Activated CD8-positive, alpha-beta memory T cell treated with anti-CD3 and anti-CD28 coated beads for 24 hours (primary cell): ENCODE results near the gene SCYL3.
"Not testable (repeated sequence)": the region's sequence is repeated elsewhere in the genome, so short reads cannot be mapped to it uniquely, and the experiment has no call there.

Experiments used
- DNase-seq: peaks from one replicate; pipeline ENCODE4 v3.0.0-alpha.2; 2020

The SCYL3 gene

DNA sequence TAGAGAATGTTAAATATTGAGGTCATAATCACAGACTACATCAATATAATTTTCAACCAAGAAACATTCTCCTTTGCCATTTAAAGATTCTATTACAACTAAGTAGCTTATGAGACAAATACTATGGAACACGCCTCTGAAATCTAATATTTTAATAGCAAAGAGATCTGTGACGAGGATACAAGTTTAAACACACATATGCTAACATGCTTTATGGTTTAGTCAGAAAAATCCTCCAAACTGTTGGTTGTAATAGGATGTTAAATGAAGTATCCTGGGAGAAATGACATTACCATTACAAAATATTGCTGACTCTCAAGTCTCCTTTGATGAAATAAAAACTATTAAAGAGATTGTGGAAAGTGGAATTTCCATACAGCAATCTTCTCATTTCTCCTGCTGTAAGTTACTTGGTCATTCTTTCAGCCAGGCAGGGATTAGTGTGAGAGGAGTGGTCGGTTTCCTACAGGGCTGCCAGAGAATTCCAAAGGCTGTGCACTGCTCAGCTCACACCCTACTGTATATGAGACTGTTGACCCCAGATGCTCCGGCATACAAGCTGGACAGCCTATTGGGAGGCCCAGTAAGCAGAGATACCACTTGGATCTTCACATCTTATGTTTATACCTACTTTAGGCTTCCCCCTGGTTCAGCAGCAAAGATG lies 26.6 kb downstream of the SCYL3 start:
- DNase-seq, result no peak

DNA sequence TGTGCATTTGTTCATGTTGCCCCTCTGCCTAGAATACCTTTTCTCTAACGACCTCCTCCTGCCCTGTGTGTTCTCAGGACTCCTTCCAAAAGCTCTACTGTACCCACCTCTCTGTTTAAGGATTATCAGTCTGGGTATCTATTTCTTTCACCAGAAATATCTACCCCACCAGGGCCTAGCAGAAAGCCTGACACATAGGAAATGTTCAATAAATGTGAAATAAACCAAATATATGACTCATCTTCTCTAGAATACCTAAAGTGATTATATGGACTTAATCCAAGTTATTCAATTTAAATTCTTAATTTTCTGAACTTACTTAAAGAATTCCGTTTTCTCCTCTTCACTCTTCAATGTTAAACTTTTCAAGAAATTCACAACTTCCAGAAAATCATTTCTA lies 27.1 kb downstream of the SCYL3 start:
- no peak for DNase-seq

DNA sequence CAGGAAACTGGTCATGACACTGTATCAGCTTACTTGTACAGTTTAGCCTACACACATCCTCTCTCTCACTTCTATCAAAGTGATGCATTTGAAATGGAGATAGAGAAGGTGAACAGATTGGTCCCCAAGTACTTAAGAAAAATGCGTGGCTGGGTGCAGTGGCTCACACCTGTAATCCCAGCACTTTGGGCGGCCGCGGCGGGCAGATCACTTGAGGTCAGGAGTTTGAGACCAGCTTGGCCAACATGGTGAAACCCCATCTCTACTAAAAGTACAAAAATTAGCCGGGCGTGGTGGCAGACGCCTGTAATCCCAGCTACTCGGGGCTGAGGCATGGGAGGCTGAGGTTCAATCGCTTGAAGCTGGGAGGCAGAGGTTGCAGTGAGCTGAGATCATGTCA lies 29.2 kb downstream of the SCYL3 start:
- not testable (repeated sequence) for DNase-seq

DNA sequence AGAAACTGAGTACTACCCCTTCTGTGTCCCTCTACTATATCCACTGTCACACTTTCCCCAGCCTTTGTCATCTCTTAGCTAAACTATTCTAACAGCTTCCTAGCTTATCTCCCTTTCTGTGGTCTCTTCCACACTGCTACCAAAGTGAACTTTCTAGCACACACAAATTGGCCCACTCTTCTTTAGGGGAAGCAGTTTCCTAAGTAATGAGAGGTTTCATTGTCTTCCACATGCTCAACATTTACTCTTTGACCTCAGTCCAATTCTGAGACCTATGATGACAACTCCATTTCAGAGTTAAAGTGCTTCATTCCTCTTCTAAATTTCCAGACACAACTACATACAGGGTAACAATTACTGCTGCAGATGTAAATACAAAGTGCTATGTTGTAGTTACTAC lies 32.9 kb downstream of the SCYL3 start:
- DNase-seq, result no peak

DNA sequence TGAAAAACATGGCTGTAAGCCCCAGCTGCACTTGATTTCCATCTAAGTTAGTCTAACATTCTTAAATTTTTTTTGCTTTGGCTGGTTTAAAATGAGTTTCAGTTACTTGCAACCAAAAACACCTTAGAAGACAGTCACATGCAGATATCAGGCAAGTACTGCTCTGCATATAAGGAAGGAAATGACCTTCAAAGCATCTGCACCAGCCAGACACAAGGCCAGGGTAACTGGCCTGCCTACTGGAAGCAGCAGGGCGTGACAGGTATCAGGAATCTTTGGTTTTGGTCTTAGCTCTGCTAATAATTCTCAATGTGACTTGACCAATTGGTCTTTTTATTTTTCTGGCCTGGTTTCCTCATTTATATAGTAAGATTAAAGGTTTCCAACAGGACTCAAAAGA lies 33.5 kb downstream of the SCYL3 start:
- DNase-seq, result no peak

DNA sequence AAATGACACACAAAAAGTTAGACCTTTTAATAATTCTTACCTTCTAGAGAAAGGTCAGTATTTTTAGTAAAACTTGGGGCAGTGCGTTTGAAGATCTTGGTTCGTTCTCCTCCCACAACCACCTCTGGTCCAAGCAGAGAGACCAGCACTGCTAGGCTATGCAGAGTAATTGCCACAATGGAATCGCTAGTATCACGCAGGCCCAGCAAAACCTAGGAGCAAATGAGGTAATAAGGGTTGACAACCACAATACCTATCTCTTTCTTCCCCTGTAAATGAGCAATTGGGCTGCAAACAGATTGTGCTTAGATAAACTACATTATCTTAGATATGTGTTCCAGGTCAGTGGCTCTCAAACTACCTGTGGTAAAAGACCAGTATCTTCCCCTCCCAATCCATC lies 34.7 kb downstream of the SCYL3 start:
- DNase-seq, result no peak

DNA sequence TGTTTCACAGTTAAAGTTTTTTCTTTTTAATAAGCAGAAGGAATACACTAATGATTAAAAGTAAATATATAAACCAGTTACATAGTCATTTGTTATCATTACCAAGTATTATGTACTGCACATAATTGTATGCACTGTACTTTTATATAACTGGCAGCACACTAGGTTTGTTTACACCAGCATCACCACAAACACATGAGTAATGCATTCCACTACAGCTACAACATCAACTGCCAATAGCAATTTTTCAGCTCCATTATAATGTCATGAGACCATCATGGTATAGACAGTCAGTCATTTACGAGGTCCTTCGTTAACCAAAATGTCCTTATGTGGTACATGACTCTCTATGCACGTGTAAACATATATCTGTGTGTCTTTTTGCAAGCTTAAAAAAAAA lies 35.2 kb downstream of the SCYL3 start:
- no peak for DNase-seq

DNA sequence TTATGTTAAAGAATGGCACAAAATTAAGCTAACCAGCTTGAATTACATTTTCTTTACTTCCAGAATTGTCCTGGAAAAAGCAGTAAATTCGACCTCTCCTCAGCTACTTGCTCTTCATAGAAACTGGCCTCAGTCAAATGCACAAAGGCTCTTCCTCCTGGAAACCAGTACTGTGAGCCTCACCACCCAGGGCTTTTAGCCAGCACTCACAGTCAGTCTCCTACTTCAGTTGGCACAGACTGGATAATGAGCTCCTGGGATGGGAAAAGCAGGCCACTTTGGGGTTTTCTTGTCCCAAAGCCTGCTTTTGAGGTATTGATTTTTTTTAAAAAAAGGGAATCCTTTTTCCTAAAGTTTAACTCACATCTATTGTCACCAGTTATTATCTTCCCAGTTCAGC lies 40.4 kb downstream of the SCYL3 start:
- no peak for DNase-seq

DNA sequence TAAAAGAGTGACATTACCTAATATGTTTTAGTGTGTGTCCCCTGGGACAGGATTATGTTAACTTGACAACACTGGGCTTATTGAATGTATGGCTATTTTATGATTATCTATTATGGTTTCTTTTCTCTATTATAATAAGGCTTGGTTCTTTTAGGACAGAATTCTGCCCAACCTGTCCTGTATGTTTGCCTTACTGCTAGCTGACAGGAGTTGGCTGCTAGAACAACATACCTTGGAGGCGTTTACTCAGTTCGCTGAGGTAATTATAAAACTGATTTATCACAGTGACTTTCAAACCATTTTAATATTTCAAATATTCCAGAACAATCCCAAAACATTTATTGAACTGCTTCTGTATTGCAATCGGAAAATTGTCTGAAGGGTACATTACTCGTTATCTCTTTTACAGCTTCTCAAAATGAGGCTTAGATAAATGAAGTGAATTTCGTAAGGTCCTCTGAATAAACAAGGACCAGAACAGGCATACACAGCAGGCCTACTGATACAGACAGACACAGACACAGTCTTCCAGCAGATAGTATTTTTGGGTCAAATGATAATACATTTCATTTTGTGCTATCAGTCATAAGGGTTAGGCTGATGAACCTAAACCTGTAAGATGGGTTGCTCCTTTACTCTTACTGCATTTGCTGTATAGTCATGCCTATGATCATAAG lies 44.2 kb downstream of the SCYL3 start:
- no peak for DNase-seq

DNA sequence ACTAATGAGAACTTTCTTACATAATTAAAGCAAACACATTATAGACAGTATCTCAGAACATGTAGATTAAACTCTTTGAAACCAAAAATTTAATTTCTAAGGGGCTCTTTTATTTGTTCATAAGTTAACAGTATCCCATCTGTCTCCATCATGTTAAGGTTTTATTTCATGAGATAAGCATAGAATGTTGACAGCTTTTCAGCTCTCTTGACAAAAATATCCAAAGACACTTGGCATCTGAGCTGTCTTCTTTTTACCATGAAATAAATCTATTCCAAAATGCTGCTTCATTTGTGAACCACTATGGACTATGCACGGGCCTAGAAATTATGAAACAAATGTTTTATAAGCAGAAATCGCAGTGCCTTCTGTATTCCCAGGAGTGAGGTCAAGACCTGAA lies 45.2 kb downstream of the SCYL3 start:
- DNase-seq, result no peak

DNA sequence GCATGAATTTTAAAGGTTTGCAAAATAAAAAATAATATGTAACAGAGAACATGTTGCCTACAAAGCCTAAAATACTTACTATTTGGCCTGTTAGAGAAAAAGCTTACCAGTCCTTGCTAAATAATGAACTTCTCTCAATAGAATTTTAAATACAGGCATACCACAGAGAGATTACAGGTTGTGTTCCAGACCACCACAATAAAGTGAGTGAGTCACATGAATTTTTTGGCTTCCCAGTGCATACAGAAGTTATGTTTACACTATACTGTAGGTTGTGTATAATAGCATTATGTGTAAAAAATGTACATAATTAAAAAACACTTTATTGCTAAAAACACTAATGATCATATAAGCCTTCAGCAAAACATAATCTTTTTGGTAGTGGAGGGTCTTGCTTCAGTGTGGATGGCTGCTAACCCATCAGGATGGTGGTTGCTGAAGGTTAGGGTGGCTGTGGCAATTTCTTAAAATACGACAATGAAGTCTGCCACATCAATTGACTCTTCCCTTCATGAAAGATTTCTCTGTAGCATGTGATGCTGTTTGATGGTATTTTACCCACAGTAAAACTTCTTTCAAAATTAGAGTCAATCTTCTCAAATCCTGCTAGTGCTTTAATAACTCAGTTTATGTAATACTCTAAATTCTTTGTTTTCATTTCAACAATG lies 48.6 kb downstream of the SCYL3 start:
- no peak for DNase-seq

DNA sequence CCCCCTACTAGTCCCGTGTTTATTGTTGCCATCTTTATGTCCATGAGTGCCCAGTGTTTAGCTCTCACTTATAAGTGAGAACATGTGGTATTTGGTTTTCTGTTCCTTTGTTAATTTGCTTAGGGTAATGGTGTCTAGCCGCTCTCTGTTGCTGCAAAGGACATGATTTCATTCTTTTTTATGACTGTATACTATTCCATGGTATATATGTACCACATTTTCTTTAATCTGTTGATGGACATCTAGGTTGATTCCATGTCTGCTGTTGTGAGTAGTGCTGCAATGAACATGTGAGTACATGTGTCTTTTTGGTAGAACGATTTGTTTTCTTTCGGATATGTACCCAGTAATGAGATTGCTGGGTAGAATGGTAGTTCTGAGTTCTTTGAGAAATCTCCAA lies 54.8 kb downstream of the SCYL3 start:
- DNase-seq, result no peak

DNA sequence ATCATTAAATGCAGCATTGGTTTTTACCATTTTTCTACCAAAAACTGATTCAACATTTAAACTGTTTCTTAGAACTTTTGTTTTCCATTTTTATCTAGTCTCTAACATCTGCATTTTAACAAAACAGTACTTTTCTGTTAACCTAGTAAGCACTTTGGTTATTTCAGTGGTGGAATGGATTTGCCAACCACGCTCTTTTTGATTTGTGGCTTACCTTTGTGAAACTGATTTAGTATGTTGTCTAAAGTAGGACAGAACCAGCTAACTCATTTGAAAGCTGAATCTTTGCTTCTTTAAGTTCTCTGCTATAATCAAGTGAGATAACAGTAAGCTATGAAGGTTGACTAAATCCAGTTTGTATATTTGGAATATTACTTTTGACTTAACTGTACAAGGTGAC lies 57.5 kb downstream of the SCYL3 start:
- DNase-seq, result no peak

DNA sequence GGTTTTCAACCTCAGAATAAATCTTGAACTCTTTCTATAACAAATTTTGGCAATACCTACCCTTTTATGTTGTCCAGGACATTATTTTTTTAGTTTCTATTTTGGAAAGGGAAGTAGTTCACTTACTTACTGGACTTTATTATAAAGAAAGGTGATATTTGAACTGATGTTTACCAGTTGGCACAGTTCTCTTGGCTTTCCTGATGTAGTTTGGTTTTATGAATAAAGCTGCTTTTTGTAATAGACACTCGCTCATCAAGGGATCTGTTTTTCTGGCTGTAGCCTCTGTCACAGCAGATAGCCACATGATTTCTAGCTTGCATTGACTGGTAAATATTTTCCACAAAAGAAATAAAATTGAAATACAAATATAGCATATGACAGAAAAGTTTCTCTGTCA lies 58.0 kb downstream of the SCYL3 start:
- no peak for DNase-seq

DNA sequence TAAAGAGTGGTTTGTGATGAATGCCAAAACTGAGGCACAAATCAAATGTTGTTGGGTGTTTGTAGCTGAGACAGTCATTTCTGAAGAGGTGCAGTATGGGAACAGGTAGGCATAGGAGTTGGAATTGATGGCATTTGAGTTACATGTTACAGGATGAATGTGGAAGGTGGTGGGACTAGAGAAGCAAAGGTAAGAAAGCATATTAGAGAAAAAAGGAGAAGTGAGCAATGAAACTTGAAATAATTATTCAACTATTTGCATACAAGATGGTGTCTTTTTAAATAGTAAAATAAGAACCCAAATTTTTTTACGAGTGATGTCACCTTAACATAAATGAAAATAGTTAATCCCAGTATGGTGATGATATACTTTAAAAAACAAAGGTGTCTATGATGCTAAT lies 58.8 kb downstream of the SCYL3 start:
- DNase-seq, result no peak

DNA sequence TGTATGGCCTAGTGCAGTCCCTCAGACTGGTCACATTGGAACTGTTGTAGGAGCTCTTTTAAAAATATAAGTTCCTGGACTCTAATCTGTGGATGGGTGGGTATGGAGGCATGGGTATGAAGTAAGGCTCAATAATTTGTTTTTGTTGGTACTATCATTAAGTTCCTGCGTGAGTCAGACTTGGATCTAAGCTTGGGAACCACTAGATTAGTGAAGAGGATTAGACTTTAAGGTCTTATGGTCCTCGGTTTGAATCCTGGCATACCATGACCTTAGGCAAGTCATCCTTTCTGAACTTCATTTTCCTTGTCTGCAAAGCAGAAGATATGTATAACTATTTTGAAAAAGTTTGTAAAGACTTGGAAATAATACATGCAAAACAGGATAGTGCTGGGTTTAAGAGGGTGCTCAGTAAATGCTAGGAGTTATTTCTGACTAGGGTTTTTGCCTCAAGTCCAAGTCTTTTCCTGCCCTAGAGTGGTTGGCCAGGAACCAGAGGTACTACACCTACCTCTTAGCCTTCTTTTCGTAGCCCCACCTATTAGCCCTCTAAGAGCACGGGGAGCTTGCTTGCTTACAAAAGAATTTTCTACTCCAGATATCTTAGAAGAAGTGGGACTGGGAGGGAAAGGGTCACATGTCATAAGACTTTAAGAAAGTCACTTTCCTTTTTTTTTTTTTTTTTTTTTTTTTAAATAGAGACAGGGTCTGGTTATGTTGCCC lies 60.4 kb downstream of the SCYL3 start:
- no peak for DNase-seq

DNA sequence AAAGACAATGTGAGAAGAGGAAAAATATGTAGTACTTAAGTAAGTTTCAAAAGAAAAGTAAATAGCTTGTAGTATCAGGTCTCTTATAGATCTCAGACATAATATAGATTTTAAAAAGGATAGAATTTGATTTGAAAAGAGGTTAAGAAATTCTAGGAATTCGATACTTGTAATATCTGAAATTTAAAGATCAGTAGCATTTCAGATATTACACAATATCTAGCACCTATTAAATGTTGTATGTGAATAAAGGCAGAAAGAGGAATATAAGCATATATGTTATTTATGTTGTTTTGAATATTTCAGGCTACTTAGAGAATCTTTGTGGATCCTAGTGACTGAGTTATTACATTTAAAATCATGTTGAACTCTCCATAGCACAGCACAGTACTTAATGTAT lies 64.0 kb downstream of the SCYL3 start:
- no peak for DNase-seq

DNA sequence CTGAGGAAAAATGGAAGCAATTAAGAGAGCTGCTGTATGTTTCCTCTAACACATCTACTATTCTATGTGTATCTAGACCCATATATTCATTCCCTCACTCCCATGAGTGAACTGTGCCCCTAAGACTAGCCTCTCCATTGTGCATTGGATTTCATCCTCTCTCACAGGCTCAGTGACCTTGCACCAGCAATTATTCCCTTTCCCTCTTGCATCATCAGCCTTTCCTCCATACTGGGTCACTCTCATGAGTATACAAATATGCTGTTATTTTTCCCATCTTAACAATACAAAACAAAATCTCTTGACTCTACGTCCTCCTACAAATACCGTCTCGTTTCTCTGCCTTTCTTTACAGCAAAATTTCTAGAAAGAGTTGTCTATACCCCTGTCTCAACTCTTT lies 69.5 kb downstream of the SCYL3 start:
- no peak for DNase-seq

DNA sequence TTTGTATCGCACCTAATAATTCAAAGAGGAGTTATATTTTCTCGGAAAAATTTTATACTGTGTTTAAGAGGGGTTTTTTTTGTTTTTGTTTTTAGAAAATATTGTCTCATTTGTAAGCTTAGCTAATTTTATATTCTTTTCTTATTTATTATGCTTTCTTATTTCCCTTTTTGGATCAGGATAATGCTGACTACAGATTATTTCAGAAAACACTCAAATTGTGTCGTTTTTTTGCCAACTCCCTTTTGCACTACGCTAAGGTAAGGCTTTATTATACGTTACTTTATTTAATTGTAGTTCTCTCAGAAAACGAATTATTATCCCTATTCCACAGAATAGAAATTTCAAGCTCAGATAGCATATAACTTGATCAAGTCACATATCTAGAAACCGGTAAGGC lies 72.2 kb downstream of the SCYL3 start:
- no peak for DNase-seq

DNA sequence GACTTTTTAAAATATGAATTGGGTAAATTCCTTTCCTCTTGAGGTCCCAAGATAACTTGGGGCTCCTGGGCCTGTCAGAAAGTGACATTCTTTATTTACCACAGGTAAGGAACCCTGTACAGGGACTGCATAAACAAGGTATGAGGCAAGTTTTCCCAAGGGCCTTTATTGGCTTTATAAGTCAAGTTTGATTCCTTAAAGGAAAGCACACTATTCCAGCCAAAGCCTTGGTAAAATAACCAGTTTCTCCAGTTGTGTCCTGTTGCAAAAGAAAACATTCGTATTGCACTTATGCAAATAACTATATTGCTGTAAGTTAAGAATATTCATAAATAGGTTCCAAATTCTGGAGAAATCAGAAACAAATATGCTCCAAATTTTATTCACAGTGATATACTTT lies 77.1 kb downstream of the SCYL3 start:
- DNase-seq, result no peak

DNA sequence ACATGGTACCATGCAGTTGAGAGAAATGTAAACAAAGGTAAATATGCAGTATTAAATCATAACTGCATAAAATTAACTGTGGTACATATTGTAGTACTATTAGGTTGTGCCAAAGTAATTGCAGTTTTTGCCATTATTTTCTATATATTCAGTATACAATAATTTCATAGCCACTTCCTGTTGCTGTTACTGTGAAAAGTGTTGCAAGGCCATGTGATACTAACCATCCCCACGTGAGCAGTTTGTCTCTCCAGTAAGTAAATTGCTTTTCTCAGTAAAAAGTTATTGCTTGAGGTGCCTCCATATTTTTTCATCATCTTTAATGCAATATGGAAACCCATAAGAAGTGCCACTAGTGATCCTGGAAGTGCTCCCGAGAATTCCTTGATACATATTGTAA lies 79.4 kb downstream of the SCYL3 start:
- DNase-seq, result no peak

DNA sequence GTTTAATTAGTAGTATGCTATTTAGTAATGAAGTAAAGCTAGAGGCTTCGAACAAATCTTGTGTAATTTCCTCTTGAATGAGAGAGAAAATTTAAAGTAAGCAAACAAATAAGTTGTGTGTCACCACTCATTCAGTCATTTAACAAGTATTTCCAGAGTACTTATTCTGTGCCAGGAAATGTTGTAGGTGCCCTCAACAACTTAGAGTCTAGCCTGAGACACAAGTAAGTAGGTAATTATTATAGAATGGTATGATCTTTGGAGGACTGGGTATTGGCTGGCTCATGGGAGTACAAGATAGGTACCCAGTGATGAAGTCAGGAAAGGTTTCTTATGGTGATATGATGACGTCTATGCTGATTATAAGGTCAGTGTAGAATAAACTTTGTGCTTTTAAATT lies 81.6 kb downstream of the SCYL3 start:
- no peak for DNase-seq

DNA sequence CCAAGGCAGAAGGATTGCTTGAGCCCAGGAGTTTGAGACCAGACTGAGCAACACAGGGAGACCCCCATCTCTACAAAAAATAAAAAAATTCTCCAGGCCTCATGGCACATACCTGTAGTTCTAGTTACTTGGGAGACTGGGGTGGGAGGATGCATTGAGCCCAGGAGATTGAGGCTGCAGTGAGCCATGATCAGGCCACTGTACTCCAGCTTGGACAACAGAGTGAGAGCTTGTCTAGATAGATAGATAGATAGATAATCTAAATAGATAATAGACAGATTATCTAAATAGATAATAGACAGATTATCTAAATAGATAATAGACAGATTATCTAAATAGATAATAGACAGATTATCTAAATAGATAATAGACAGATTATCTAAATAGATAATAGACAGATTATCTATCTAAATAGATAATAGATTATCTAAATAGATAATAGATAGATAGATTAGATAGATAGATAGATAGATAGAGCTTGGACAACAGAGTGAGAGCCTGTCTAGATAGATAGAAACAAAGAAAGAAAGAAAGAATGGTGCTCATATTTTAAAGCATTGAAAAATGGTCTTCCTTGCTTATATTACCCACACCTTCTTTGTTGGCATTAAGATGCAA lies 82.2 kb downstream of the SCYL3 start:
- DNase-seq, result not testable (repeated sequence)
